Measurements from ENCODE around the gene PPP1R13B.

Gene PPP1R13B

DNA sequence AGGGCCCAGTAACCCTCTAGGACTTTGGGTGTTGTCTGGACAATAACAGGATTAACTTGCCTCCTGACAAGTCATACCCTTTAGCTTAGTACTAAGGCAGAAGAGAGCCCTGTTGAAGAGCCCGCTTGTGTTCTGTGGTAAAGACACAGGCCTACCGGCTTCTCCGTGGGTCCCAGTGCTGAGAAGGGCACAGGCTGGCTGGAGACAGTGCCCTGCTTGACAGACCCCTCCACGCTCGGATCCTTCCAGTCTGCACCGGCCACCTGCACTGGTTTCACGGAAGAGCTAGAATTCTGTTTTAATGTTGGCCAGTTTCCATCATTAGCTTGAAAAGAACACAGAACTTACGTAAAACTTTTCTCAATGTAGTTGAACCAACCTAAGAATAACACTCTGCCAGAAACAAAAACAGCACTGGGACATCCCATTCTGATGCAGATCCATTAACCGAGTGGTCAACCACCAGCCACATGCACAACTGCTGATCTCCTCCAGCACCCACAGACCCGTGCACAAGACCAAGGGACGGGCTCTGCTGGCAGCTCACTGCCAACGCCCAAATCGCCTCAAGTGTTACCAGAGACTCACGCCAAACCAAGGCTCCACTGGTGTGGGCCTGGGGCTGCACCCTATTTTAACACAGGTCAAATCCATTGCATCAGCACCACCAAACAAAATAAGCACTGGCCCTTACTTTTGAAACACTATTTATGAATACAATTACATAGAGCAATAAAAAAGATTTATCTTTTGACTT is 104.7 kb downstream of the PPP1R13B start:
- DNase-seq (ENCODE audit: low spot score): no peak

DNA sequence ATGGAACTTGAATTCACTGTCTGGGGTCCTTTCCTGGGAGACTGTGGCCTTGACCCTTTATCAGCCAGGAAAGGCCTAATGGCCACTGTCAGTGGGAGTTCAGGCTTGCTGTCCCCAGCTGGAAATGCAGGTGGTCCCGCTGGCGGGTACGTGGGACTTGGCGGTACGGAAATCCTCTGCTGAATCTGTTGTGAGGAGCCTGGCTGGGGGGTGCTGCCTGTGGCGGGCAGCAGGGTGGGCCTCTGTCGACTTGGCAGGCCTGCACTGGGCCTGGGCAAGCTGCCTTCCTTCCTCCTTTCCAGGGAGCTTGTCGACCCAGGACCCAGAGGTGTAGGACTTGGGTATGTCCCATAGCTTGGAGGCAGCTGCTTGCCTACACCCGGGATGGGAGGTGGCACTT is 105.5 kb downstream of the PPP1R13B start:
- DNase-seq (ENCODE audit: low spot score): no peak

DNA sequence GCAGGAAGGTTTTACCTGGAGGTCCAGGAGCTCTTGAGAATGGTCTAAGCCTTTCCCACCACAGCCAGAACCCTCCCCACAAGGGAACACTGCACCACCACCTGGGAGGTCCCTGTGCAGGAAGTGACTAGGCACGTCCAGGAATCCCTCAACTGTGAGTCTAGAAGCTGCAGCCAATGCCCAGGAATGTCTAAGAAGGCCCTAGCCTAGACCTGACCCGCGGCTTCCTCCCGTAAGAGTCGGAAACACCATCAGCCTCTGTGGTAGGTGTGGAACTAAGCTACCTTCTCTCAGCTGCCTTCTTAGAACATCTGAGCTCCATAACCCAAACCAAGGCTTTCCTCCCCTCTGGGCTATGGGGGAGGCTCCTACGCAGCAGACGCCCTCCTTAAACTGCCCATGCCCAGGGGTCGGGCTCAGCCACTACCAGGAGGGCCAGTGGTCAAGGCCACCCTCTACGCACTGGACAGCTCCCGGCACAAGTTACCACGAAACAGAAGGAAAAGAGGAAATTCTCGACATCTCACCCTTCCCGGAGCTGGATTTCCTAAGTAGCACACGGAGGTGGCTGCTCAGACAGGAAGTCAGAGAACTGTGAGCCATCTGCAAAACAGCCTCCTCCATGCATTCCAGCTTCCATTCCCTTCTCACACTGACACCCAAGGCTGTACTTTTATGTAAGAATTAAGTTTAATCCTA is 106.2 kb downstream of the PPP1R13B start:
- DNase-seq (ENCODE audit: low spot score): no peak

DNA sequence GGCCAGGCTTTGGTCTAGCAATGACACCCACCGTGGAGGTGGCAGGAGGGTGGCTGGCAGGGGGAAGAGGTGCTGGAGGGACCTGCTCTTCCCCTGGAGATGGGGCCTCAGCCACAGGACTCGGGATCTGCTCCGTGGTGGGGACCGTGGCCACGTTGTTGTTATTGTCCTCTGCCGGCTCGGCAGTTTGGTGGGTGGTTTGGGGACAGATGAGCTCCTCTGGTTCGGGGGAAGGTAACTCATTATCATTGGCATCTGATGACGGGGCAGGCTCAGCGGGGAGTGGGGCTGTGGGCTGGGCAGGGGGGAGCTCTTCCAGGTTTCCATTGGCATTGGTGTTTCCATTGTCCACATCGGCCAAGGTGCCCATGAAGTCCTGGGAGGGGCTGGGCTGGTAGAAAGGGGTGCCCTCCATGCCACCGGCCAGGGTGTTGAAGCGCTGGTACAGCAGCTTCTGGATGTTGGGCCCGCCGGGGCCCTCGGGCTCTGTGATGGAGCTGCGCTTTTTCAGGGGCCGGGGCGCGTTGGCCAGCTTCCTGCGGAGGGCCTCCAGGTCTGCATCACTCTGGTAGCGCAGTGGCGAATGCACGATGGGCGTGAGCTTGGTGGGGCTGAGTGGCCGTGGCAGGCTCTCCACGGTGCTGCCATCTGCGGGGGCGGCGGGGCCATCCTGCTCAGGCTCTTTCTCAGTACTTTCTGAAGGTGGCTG is 107.4 kb downstream of the PPP1R13B start:
- no peak for DNase-seq (ENCODE audit: low spot score)

DNA sequence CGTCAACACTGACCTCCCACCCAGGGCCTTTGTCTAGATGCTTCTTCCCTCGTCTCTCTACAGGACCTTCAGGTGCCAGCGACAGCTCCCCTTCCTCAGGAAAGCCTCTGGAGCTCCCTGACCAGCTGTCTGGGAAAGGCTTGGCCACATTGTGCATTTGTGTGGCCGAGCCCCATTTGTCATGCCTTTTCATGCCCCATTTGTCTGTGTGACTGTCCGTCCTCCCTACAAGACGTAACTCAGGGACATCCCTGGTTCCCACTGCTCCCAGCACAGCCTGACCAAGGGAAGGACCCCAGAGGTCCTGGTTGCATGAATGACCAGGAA is 107.9 kb downstream of the PPP1R13B start:
- no peak for DNase-seq (ENCODE audit: low spot score)

DNA sequence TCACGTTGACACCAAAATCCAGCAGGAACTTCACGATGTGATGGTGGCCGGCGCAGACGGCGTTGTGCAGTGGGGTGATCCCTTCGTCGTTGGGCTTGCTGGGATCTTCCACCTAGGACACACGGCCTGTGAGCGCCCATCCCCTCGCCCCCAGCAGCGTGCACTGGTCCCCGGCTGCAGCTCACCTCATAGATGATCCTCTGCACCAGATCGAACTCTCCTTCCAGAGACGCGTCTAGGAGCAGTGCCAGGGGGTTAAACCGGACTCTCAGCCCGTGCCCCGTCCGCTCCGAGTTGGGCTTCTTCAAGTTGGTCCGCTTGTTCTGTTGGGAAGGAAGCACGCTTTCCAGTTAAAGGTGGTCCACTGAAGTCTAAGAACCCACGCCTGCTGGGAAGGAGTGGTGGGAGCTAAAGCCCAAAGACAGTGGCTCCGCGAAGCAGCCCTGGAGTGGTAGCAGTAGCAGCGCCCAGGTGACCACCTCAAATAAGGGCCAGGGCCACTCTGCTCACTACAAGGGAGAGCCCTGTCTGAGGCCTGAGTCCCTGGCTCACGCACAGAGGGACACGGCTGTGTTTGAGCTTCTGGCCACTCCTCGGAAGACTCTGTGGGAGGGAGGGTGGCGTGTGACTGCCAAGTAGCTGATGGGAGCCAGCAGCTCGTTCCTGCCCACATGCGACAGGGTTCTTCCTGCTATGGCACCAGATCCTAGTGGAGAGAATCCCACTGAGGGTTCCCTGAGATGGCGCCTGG is 108.5 kb downstream of the PPP1R13B start:
- DNase-seq (ENCODE audit: low spot score): no peak

DNA sequence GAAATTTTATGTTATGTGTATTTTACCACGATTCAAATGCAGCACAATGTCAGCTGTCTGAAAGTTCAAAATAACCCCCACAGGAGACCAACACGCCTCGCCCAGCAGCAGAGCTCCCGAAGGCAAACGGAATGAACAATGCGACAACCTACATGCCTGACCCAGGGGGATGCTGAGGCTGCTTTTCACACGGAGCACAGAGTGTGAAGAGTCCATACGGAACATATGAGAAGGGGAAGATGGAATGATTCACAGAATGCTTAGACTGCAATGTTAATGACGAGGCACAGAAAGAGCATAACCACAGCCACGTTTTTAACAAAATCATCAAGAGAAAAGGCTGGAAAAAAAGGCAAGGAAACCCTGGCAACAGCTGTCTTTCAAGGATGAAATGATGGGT is 109.2 kb downstream of the PPP1R13B start:
- no peak for DNase-seq (ENCODE audit: low spot score)

DNA sequence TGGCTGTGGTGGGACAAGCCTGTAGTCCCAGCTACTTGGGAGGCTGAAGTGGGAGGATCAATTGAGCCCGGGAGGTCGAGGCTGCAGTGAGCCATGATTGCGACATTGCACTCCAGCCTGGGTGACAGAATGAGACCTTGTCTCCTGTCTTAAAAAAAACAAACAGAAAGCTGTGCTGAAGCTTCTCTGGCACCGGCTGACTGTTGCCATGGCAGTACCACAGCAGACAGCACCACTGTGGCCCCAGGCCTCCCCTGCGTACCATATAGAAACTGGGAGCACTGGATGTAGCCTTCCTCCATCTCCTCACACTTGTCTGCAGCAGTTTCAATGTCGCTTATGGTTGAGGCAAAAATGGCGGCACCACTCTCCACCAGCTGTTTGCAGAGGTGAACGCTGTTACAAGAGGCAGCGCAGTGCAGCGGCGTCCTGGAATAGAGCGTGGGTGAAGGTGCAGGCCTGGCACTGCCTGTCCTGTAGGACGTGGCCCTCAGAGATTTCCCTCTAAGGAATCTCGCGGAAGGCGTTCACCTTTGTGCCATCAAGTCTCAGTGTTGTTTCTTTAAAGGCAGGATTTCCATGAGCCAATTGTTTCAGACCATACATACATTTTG is 109.8 kb downstream of the PPP1R13B start:
- DNase-seq (ENCODE audit: low spot score): no peak

DNA sequence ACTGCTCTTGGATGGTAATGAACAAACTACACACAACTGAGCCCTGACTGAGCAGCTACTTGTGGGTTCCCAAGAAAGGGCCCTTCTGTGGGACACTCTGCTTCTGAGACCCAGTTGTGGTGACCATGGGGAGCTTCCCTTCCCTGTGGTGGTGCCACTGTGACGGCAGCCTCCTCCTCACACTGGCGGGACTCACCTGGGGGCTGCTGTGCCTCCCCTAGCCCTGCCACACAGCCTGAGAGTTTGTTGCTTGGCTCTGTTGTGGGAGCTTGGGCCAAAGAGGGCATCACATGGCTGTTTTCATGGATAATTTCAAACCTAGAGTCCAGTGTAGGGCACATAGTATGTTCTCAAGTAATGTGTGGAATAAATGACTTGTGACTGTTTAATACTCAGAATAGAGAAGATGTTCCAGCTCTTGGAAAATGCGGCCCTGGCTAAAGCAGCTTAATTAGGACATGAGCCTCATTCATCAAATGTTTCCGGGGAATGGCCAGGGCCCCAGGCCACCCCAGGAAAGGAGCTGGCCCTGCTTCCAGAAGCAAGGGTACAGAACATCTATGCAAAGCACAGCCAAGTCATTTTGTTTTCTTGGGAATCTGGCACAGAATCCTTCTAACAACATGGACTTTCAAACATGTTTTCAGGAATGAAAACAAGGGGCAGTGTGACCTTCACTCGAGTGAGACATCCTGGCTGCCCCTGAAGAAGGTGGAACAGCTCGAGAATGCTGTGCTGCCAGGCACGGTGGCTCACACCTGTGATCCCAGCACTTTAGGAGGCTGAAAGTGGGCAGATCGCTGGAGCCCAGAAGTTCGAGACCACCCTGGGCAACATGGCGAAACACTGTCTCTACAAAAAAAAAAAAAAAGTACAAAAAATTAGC is 110.6 kb downstream of the PPP1R13B start:
- no peak for DNase-seq (ENCODE audit: low spot score)

DNA sequence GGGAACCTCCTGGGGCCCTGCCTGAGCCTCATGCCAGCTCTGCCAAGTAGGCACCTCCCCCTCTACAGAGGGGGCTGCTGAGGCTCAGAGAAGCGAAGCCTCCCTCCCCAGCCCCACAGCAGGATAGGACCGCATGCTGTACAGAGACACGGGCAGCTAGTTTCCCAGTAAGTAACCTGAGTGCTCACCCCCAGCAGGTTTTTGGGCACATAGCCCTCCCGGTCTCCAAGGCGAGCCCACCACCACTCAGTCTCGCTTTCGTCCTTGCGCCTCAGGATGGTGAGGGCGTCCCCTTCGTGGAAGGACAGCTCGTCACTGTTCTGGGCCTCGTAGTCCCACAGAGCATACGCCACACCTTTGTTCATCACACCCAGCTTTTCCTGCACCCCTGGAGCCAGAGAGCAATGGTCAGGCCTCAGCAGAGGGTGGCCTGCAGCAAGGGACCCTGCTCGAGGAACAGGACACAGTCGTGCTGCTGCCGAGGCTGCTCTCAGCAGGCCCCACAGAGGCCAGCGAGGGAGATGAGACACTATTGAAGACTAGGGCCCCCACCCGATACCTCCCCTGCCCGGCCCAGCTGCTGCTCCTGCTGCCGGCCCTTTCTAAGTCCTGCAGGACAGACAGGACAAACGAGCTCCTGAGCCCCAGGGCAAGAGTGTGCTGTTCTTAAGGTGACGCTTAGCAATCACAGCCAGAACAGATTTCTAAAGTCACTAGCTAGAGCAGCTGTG is 111.4 kb downstream of the PPP1R13B start:
- DNase-seq (ENCODE audit: low spot score): no peak

DNA sequence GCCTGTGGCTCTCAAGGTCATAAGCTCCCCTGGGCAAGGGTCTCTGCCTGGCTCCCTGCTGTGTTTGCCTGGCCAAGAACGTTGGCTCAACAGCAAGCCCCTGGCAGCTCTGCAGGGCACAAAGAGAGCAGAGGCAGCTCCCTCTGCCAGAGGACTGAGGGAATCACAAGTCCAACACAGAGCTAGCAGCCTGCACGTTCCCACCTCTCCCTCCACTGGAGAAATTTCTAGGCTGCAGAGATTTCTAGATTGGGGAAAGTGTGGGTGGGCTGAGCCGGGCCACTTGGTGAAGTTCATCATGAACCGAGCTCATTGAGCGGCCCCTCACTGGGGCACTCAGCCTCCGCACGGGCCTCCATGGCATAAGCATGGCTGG is 111.9 kb downstream of the PPP1R13B start:
- DNase-seq (ENCODE audit: low spot score): no peak

DNA sequence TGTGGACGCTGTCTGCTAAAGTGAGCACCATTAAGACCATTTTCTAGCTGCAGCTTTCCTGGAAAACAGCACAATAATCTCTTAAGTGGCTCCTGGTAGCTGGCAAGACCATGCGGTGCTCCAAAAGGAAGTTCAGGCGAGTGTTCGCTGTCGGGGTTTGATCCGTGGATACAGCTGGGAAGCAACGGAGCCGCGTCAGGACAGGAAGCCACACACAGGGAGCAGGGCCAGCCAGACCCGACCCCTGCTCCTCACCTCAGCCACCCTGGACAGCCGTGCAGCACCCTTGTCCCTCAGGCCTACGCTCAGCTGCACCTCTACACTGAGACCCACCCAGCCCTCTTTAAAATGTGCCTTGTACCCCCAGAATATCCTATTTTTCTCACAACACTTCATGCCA is 112.4 kb downstream of the PPP1R13B start:
- DNase-seq (ENCODE audit: low spot score): no peak

DNA sequence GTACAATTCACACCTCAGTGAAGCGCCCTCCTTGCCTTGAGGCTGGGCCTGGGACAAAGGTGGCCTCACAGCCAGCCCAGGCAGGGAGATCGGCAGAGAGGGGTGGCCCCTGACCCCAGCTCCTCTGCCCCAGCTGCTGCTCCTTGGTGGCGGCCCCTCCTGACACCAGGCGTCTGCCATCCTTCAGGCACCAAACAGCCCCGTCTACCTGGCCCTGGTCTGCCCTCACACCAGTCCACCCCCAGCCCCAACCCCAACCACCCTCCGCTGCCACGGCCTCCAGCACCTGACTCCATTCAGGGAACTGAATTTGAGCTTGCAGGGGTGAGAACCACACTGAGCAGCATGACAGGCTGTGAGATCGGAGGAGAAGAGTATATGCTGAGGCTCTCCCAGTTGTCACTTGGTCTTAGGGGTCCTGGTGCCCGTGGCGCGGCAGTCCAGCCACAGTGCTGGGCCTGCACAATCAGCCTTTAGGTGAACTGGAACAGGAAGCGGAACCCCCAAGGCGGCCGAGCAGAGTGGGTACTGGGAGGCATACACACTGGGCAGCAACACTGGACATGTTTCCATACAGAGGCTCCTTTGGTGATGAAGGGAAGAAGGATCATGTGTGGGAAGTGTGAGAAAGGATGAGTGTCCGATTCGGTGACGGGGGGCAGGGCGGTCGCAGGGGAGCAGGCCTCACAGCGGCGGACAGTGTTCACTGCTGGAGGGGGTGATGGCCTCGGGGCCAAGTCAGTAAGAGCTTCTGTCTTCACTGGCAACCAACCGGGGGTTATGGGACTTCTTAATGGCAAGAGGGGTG is 113.1 kb downstream of the PPP1R13B start:
- DNase-seq (ENCODE audit: low spot score): no peak

DNA sequence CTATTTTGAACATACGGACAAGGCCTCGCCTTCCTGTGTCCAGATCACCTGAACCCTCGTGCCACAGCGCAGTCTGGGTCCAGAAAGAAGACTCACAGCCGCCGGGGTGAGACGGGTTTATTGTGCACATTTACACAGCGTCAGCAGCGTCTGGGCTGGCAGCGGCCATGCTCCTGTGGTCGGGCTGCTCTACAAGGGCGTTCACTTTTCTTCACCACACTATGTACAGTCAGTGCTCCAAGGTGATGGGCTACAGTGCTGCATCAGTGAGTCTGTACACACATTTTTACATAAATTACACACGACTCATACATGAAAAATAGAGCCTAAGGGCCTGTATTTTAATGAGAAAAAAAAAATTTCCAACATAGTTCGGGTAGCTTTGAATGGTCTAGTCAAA is 113.7 kb downstream of the PPP1R13B start:
- DNase-seq (ENCODE audit: low spot score): no peak

DNA sequence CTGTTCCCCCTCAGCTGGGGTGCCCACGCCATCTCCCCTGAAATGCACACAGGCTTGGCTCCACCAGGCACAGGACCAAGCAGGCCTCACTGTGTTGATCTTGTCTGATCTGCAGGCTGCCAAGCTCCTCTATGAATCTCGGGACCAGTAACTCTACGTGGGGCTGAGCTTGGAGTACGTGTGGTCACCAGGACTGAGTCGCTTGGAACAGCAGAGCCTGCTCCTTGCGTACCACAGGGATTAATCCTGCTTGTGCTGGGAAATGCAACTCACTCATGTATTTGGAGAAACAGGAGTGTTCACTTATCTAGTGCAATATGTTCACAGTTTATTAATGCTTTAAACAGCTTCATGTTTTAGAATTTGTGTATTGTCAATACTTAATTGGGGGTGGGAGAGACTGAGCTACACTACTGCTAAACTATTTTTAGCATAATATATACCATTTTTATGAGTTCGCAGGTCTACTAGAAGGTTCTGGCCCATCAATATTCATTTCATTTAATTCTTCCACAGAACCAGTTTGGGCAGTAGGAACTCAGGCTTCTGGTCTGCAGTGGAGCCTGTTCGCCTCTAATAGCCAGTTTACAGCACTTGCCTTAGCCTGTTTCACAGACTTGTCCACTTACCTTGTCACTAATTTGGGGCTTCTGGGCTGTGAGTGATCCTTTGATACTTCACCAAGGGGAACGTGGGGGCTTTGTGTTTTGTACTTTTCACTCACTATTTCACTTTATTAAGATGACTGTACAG is 114.3 kb downstream of the PPP1R13B start:
- DNase-seq (ENCODE audit: low spot score): no peak

DNA sequence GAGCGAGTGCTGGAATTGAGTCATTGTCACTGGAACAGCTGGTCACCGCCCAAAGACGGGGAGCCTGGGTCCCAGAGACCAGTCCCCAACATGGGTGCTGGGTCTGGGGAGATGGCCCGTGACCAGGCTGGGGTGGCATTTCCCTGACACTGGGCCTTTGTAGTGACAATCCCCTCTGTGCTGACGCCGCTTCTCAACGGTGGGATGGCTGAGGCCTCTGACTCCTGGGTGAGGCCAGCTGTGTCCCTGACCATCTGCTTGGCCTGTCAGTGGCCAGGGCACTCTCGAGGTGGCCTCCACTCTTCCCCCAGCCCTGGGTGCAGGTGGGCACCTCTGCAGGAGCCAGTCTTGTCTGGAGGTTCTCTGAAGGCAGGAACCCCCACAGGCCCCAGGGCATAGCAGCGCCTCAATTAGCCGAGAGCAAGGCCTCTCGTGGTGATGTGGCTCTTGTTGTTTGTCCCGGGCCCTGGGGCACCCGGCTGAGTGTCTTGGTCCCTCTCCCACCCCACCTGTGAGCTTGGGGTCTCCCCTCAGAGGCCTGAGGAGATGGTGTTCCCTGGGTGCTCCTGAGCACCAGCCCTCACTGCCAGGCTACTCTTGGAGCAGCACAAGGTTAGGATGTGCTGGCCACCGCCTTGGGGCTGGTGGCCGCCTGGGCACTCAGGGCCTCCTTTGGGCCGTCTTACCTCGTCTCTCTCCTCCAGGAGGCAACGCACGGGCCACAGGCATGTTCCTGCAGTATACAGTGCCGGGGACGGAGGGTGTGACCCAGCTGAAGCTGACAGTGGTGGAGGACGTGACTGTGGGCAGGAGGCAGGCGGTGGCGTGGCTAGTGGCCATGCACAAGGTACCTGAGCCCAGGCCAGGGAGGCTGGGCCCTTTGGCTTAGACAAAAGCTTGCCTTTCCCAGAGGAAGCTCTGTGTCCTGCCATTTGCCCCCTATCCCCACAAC is 115.2 kb downstream of the PPP1R13B start:
- DNase-seq (ENCODE audit: low spot score): no peak

DNA sequence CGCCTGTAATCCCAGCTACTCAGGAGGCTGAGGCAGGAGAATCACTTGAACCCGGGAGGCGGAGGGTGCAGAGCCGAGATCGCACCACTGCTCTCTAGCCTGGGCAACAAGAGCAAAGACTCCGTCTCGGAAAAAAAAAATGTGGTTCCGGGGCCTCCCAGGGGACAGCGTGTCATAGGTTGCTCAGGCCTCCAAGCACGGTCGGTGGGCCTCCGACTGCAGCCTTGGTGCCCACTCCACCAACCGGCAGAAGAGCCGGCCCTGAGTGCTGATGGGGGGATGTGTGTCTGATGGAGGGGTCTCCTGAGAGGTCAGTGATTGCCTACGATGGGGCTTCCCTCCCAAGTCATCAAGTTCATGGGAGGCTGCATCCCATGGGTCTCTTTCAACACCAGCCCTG is 115.9 kb downstream of the PPP1R13B start:
- DNase-seq (ENCODE audit: low spot score): no peak

Measured in AG20443 (cell line).